Vagina (tissue), 2 donors: ENCODE results near the gene CHAF1A.

ENCODE experiments used
- POLR2A ChIP-seq, 2 donors: fragments of 450-650 bp; IDR thresholded peaks; one replicate each; pipeline ENCODE4 v1.6.1; 2017; ENCODE audit warnings: antibody characterized with exemption in 2 of 2, mild to moderate bottlenecking in 2 of 2, moderate library complexity in 2 of 2
- POLR2AphosphoS5 ChIP-seq, 2 donors: sonication (generic); formaldehyde crosslinking; IDR thresholded peaks; one replicate each; pipeline ENCODE4 v1.9.0; 2017; ENCODE audit warnings: antibody characterized with exemption in 2 of 2, mild to moderate bottlenecking in 2 of 2, low read depth in 1 of 2; ENCODE audit not compliant: insufficient read depth in 1 of 2
- TF ChIP-seq, protein P1 (sequence below), 3 experiments: fragments of 450-650 bp in 2 of 3; fragments of 200-600 bp in 1 of 3; sonication (generic) in 1 of 3; IDR thresholded peaks; one replicate each; pipeline ENCODE4 v1.5.1; 2017 to 2019; ENCODE audit warnings: antibody characterized with exemption in 3 of 3, mild to moderate bottlenecking in 2 of 3, moderate library complexity in 2 of 3

GRCh38 chr19:4378886-4379285 lies 23.6 kb upstream of the CHAF1A start:
- TF ChIP-seq POLR2A (IDR thresholded peaks at IDR 0.05) (no peak), POLR2AphosphoS5 (IDR thresholded peaks at IDR 0.05; ENCODE audit: insufficient read depth in 1 of 2, low read depth in 1 of 2) (no peak)
- TF ChIP-seq, protein P1, sequence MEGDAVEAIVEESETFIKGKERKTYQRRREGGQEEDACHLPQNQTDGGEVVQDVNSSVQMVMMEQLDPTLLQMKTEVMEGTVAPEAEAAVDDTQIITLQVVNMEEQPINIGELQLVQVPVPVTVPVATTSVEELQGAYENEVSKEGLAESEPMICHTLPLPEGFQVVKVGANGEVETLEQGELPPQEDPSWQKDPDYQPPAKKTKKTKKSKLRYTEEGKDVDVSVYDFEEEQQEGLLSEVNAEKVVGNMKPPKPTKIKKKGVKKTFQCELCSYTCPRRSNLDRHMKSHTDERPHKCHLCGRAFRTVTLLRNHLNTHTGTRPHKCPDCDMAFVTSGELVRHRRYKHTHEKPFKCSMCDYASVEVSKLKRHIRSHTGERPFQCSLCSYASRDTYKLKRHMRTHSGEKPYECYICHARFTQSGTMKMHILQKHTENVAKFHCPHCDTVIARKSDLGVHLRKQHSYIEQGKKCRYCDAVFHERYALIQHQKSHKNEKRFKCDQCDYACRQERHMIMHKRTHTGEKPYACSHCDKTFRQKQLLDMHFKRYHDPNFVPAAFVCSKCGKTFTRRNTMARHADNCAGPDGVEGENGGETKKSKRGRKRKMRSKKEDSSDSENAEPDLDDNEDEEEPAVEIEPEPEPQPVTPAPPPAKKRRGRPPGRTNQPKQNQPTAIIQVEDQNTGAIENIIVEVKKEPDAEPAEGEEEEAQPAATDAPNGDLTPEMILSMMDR (IDR thresholded peaks at IDR 0.05) = no peak
